Coronary artery (tissue), 2 donors: Measurements from ENCODE around the gene TMED4.
A peak's percentile ranks its signal among the peaks of the same experiment; 100 is the strongest.

Experiments used
- DNase-seq: peaks from one replicate; pipeline ENCODE4 v3.0.0-alpha.2; 2017; ENCODE audit warnings: low spot score
- H3K27ac ChIP-seq, 2 donors: fragments of 200-600 bp; sonication (generic); one replicate each; pipeline ENCODE4 v1.5.1; 2016 to 2019
- H3K4me3 ChIP-seq: fragments of 200-600 bp; sonication (generic); 2 replicates; pipeline ENCODE4 v1.5.1; 2016; ENCODE audit warnings: mild to moderate bottlenecking, moderate library complexity
- TF ChIP-seq, protein P1 (sequence below): fragments of 200-600 bp; sonication (generic); IDR thresholded peaks from one replicate; pipeline ENCODE4 v1.5.1; 2019; ENCODE audit warnings: antibody characterized with exemption

TMED4 gene

GRCh38 chr7:44575054-44575453, 7.0 kb downstream of the TMED4 start:
- TF ChIP-seq, protein P1, sequence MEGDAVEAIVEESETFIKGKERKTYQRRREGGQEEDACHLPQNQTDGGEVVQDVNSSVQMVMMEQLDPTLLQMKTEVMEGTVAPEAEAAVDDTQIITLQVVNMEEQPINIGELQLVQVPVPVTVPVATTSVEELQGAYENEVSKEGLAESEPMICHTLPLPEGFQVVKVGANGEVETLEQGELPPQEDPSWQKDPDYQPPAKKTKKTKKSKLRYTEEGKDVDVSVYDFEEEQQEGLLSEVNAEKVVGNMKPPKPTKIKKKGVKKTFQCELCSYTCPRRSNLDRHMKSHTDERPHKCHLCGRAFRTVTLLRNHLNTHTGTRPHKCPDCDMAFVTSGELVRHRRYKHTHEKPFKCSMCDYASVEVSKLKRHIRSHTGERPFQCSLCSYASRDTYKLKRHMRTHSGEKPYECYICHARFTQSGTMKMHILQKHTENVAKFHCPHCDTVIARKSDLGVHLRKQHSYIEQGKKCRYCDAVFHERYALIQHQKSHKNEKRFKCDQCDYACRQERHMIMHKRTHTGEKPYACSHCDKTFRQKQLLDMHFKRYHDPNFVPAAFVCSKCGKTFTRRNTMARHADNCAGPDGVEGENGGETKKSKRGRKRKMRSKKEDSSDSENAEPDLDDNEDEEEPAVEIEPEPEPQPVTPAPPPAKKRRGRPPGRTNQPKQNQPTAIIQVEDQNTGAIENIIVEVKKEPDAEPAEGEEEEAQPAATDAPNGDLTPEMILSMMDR, result no peak
- peak overlapping the region; percentile 86 for H3K4me3 ChIP-seq
- H3K27ac ChIP-seq, result no peak overlapping the region
- no peak for DNase-seq

- H3K4me3 ChIP-seq, result peak overlapping the region; percentile 86
- peak overlapping the region; percentile 73 to 85 for H3K27ac ChIP-seq
- TF ChIP-seq, protein P1, result no peak
- no peak for DNase-seq
Measured at GRCh38 chr7:44574287-44574872, 7.7 kb downstream of the TMED4 start.

GRCh38 chr7:44573464-44574286, 8.4 kb downstream of the TMED4 start, which contains the start of gene DDX56:
Gene DDX56 (minus strand): TSS chr7:44573908. CDS start chr7:44573895, 13 bp downstream.
- Histone ChIP-seq H3K4me3 (peak within 1 kb of the TSS; percentile 86), H3K27ac (peak within 1 kb of the TSS; percentile 73 to 85)
- TF ChIP-seq, protein P1, result no peak
- peak; percentile 94 for DNase-seq

DNA sequence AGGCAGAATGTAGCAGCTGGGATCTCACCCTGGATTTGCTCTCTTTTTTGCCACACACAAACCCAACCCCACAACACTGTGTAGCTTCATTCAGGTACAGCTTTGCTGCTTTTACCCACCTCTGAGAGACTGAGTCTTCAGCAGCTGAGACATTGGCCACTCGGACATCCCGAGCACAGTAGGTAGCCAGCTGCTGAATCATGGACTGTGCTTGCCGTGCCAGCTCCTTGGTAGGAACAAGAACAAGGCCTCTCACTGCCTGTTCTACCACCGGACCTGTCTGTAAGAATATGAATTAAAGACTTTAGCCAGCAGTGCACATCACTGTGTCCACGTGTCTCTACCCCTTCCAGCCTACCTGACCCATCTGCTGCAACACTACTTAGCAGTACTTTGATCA, 9.3 kb downstream of the TMED4 start:
- Histone ChIP-seq H3K4me3 (peak overlapping the region; percentile 86), H3K27ac (no peak overlapping the region)
- no peak for DNase-seq
- TF ChIP-seq, protein P1, result no peak

DNA sequence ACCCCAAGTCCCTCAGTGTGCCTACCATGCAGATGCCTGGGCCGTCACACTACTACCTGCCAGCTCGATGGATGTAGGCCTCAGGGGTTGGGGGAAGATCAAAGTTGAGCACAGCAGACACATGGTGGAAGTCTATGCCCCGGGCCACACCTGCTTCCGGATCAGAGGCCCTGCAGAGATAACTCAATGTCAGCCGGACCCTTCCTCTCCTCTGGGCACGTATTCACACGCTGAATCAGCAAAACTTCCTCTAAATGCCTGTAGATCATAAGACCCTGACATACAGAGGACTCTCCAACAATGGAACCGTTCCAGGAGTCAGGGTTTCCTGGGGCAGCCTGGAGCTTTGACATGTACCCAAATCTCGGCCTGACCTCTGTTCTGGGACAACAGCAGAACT, 12.1 kb downstream of the TMED4 start:
- TF ChIP-seq, protein P1, result no peak
- no peak overlapping the region for H3K4me3 ChIP-seq
- peak; percentile 11 for DNase-seq
- H3K27ac ChIP-seq, result no peak overlapping the region

- DNase-seq, result peak; percentile 53
- Histone ChIP-seq H3K4me3 (no peak overlapping the region), H3K27ac (no peak overlapping the region)
- TF ChIP-seq, protein P1, result no peak
Measured at GRCh38 chr7:44568771-44569560, 13.1 kb downstream of the TMED4 start.
